Keratinocyte (primary cell): ENCODE data around the gene HSF5. TPM values are rescaled to one million over a fixed set of nuclear protein-coding genes. Genes with fewer than 3 reads are reported as not detected.
"Not testable (repeated sequence)": the region's sequence is repeated elsewhere in the genome, so short reads cannot be mapped to it uniquely, and the experiment has no call there.

ENCODE experiments used
- DNase-seq: peaks from one replicate; pipeline ENCODE4 v3.0.0-alpha.2; 2011; ENCODE audit warnings: low read depth, missing footprints, low spot score
- FAIRE-seq: peaks from 2 replicates; lab custom pipeline; 2011; peaks lifted over from hg19 to GRCh38; lab: Jason Lieb, UNC
- H2AFZ ChIP-seq: 2 replicates; pipeline ENCODE4 v1.6.0; 2012; ENCODE audit warnings: low read length, control low read depth, inconsistent platforms; ENCODE audit not compliant: control insufficient read depth
- H3K27ac ChIP-seq: 2 replicates; pipeline ENCODE4 v1.5.1; 2011; ENCODE audit warnings: low read length; ENCODE audit not compliant: control insufficient read depth, insufficient read depth
- H3K27me3 ChIP-seq: 3 replicates; pipeline ENCODE4 v1.6.0; 2011; ENCODE audit warnings: low read length; ENCODE audit not compliant: control insufficient read depth, insufficient read depth; ENCODE audit errors: extremely low read depth
- H3K36me3 ChIP-seq, 2 experiments: 2 replicates in 1 of 2; 3 replicates in 1 of 2; pipeline ENCODE4 v1.5.1; 2011; ENCODE audit warnings: low read length in 2 of 2, mild to moderate bottlenecking in 1 of 2; ENCODE audit not compliant: control insufficient read depth in 2 of 2, insufficient read depth in 2 of 2; ENCODE audit errors: extremely low read depth in 1 of 2
- H3K4me1 ChIP-seq: 3 replicates; pipeline ENCODE4 v1.5.1; 2011; ENCODE audit warnings: low read length; ENCODE audit not compliant: control insufficient read depth, insufficient read depth; ENCODE audit errors: extremely low read depth
- H3K4me2 ChIP-seq: 3 replicates; pipeline ENCODE4 v1.6.0; 2011; ENCODE audit warnings: low read depth, low read length; ENCODE audit not compliant: control insufficient read depth, insufficient read depth; ENCODE audit errors: extremely low read depth
- H3K4me3 ChIP-seq, 3 experiments: fragments of 200-600 bp in 1 of 3; sonication (generic) in 1 of 3; 2 replicates in 2 of 3; 3 replicates in 1 of 3; pipeline ENCODE4 v1.5.1; 2011 to 2016; ENCODE audit warnings: low read length in 3 of 3, mild to moderate bottlenecking in 3 of 3, control low read depth in 2 of 3, inconsistent platforms in 1 of 3, low read depth in 1 of 3, mixed read lengths in 1 of 3, mixed run types in 1 of 3, moderate library complexity in 1 of 3; ENCODE audit not compliant: control insufficient read depth in 2 of 3, insufficient read depth in 2 of 3; ENCODE audit errors: extremely low read depth in 1 of 3
- H3K79me2 ChIP-seq: 2 replicates; pipeline ENCODE4 v1.6.0; 2012; ENCODE audit warnings: low read length; ENCODE audit not compliant: control insufficient read depth, insufficient read depth
- H3K9ac ChIP-seq: 3 replicates; pipeline ENCODE4 v1.6.0; 2011; ENCODE audit warnings: low read length; ENCODE audit not compliant: control insufficient read depth, insufficient read depth; ENCODE audit errors: extremely low read depth
- H3K9me1 ChIP-seq: 3 replicates; pipeline ENCODE4 v1.6.0; 2011; ENCODE audit warnings: low read length; ENCODE audit not compliant: control insufficient read depth, insufficient read depth; ENCODE audit errors: extremely low read depth
- H3K9me3 ChIP-seq: 2 replicates; pipeline ENCODE4 v1.5.1; 2012; ENCODE audit warnings: low read depth, low read length; ENCODE audit not compliant: control insufficient read depth
- H4K20me1 ChIP-seq: 3 replicates; pipeline ENCODE4 v1.6.0; 2011; ENCODE audit warnings: low read length; ENCODE audit not compliant: control insufficient read depth, insufficient read depth; ENCODE audit errors: extremely low read depth
- EZH2 ChIP-seq: IDR thresholded peaks from one replicate; pipeline ENCODE4 v1.6.1; 2012; ENCODE audit warnings: inconsistent platforms, mild to moderate bottlenecking, low read length, moderate library complexity
- dilution Hi-C: fragments of 300-500 bp; cut with MboI; formaldehyde crosslinking; loops from one replicate; pipeline ENCODE4 v1.7.0; 2020; ENCODE audit warnings: low sequenced_read_pairs; ENCODE audit not compliant: extremely low pct_ligation_motif_present
- polyA plus RNA-seq, 5 experiments: library from polyadenylated mRNA; depleted of rRNA in 3 of 5; stranded (reverse) in 3 of 5; stranded (forward) in 1 of 5; unstranded in 1 of 5; fragments of >200 nt; gene quantifications; 1 replicate in 1 of 5; 2 replicates in 3 of 5; 3 replicates in 1 of 5; pipeline versions ENCODE4 v1.2.1 to v1.2.3, GENCODE V29; 2011 to 2012; ENCODE audit warnings: missing spikeins in 2 of 5, low read depth in 1 of 5, low replicate concordance in 1 of 5
- TF ChIP-seq, protein P1 (sequence below), 3 experiments: IDR thresholded peaks in 1 of 3; conservative IDR thresholded peaks in 1 of 3; optimal IDR thresholded peaks in 1 of 3; 2 replicates in 2 of 3; 3 replicates in 1 of 3; pipeline versions ENCODE3 to v1.5.1; 2011; ENCODE audit warnings: low read length in 3 of 3, mild to moderate bottlenecking in 3 of 3, moderate library complexity in 2 of 3, control low read depth in 1 of 3, inconsistent platforms in 1 of 3; ENCODE audit not compliant: insufficient read depth in 2 of 3; ENCODE audit errors: extremely low read depth in 1 of 3

HSF5 gene
- polyA plus RNA-seq, 1 donor (not counting 4 experiments of a cell fraction or from before 2014, with no cell fraction given): 0.01 TPM

DNA sequence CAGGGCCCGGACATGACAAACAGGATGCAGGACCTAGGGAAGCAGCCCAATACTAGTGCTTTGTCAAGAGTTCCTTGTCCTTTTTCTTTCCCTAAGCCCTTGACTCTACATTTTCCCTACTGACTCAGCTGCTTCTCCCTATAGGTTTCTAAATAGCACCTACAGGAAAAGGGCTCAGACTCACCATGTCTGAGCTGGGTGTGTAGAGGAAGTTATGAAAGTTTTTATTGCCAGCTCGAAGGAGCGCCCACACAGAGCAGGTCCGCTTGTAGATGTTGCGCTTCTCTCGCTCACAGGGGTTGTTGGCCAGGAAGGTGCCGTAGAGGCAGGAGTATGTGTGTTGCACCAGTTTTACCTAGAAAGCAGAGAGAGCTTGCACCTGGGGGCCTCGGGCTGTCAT, 15.7 kb upstream of the HSF5 start:
- TF ChIP-seq, protein P1, sequence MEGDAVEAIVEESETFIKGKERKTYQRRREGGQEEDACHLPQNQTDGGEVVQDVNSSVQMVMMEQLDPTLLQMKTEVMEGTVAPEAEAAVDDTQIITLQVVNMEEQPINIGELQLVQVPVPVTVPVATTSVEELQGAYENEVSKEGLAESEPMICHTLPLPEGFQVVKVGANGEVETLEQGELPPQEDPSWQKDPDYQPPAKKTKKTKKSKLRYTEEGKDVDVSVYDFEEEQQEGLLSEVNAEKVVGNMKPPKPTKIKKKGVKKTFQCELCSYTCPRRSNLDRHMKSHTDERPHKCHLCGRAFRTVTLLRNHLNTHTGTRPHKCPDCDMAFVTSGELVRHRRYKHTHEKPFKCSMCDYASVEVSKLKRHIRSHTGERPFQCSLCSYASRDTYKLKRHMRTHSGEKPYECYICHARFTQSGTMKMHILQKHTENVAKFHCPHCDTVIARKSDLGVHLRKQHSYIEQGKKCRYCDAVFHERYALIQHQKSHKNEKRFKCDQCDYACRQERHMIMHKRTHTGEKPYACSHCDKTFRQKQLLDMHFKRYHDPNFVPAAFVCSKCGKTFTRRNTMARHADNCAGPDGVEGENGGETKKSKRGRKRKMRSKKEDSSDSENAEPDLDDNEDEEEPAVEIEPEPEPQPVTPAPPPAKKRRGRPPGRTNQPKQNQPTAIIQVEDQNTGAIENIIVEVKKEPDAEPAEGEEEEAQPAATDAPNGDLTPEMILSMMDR (optimal IDR thresholded peaks at IDR 0.05 in 1 of 3, IDR thresholded peaks at IDR 0.05 in 1 of 3, conservative IDR thresholded peaks at IDR 0.05 in 1 of 3; ENCODE audit: extremely low read depth in 1 of 3, insufficient read depth in 2 of 3, low read length in 3 of 3): no peak
- TF ChIP-seq EZH2: no peak
- dilution Hi-C loops: no loop called here
- H3K9me1 ChIP-seq: no peaks in the 10 kb centered on the region

DNA sequence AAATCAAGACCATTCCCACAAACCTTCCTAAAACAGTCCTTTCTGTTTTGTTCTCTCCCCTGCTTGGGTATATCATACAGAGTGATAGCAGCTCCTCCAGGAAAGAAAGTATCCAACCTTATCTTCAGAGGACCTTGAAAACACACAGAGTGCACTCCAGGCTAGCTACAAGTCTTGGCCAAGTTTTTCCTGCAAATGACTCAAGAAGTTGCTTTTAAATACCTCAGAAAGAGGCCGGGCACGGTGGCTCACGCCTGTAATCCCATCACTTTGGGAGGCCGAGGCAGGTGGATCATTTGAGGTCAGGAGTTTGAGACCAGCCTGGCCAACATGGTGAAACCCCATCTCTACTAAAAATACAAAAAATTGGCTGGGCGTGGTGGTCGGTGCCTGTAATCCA, 14.9 kb upstream of the HSF5 start:
- peaks cover 18 to 20% of the 10 kb centered on the region in 2 experiments for H3K36me3 ChIP-seq
- H4K20me1 ChIP-seq, dilution Hi-C loops, H3K9ac ChIP-seq, H3K9me3 ChIP-seq, DNase-seq, FAIRE-seq, H3K9me1 ChIP-seq, H2AFZ ChIP-seq, H3K4me3 ChIP-seq, H3K4me2 ChIP-seq, H3K27me3 ChIP-seq, H3K79me2 ChIP-seq, H3K4me1 ChIP-seq, H3K27ac ChIP-seq: not testable (repeated sequence)

More for the DNA sequence above, 15.7 kb upstream of the HSF5 start:
- no peak for FAIRE-seq
- Histone ChIP-seq H3K27me3 (no peaks in the 10 kb centered on the region), H3K4me3 (no peak overlapping the region), H3K9ac (no peak overlapping the region), H2AFZ (no peak overlapping the region), H3K4me2 (no peak overlapping the region), H3K27ac (no peak overlapping the region), H3K36me3 (peaks cover 18 to 25% of the 10 kb centered on the region in 2 experiments), H3K79me2 (no peaks in the 10 kb centered on the region), H3K4me1 (no peaks in the 10 kb centered on the region), H4K20me1 (no peaks in the 10 kb centered on the region), H3K9me3 (no peaks in the 10 kb centered on the region)
- DNase-seq: no peak

DNA sequence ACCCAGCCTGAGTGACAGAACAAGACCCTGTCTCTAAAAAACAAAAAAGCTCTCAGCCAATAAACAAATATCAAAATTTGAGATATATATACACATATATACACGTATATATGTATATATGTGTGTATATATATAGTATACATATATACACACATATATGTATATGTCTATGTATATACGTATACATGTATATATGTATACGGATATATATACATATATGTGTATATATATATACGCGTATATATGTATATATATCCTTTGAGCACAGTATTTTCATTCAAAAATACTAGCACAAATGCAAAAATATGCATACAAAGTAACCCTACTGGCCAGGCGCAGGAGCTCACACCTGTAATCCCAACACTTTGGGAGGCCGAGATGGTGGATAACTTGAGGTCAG, 13.2 kb upstream of the HSF5 start:
- Histone ChIP-seq H3K4me1 (no peaks in the 10 kb centered on the region), H3K79me2 (no peaks in the 10 kb centered on the region), H4K20me1 (no peaks in the 10 kb centered on the region), H2AFZ (no peak overlapping the region), H3K9ac (no peak overlapping the region), H3K36me3 (peaks cover 12 to 13% of the 10 kb centered on the region in 2 experiments), H3K4me2 (no peak overlapping the region), H3K27ac (no peak overlapping the region), H3K4me3 (no peak overlapping the region), H3K27me3 (no peaks in the 10 kb centered on the region), H3K9me3 (no peaks in the 10 kb centered on the region), H3K9me1 (no peaks in the 10 kb centered on the region)
- dilution Hi-C loops: no loop called here
- DNase-seq (no peak), FAIRE-seq (no peak)
- TF ChIP-seq, protein P1 (optimal IDR thresholded peaks at IDR 0.05 in 1 of 3, IDR thresholded peaks at IDR 0.05 in 1 of 3, conservative IDR thresholded peaks at IDR 0.05 in 1 of 3; ENCODE audit: extremely low read depth in 1 of 3, insufficient read depth in 2 of 3, low read length in 3 of 3): no peak
- TF ChIP-seq EZH2: no peak
